GM18951 (cell line): ENCODE measurements around the gene RNF125.
"Not testable (repeated sequence)": the region's sequence is repeated elsewhere in the genome, so short reads cannot be mapped to it uniquely, and the experiment has no call there.

ENCODE experiments used
- POLR2A ChIP-seq: IDR thresholded peaks from 4 replicates; pipeline ENCODE4 v1.6.1; 2011; ENCODE audit warnings: mild to moderate bottlenecking; ENCODE audit not compliant: insufficient read length, insufficient read depth; ENCODE audit errors: extremely low read depth
- in situ Hi-C: fragments of 300-500 bp; cut with MboI; formaldehyde crosslinking; loops from one replicate; pipeline ENCODE4 v1.12.0; 2022; ENCODE audit warnings: low sequenced_read_pairs, mixed read lengths, inconsistent platforms; ENCODE audit not compliant: unreplicated experiment

Gene RNF125

GRCh38 chr18:32048507-32049091, 30.0 kb downstream of the RNF125 start:
- TF ChIP-seq POLR2A, result no peak
- in situ Hi-C loops, result no loop called here

DNA sequence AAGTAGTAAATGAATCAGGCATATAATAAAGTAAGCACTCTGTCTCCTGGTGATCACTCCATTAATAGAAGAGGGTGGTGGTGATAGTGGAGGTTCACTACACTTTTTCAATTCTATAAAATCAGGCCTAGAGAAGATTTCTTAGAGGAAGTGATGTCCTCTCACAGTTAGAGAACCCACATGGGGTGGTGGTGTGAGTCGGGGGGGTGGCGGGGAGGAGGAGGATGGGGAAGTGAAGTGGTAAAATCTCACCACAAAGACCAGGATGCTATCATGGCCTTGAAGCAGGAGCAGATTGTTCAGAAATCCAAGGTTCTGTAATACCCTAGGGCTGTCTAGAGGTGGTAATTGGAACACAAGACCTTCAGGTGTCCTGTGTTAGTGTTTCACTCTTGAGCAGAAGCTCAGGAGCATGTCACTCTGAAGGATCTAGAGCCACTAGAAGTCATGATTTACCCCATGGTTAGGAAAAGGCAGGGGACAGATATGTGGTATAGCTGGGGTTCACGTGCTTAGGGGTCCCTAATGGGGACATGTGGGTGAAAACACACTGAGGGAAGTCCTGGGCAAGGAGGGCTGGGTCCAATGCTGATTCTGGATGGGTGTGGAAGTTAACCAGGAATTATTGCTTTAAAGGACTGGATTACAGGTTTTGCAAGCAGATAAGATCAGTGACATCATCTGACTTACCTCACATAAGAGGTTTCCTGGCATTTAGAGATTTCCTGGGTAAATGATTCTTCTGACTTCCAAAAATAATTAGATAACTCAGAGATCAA, 31.0 kb downstream of the RNF125 start:
- no peak for TF ChIP-seq POLR2A
- in situ Hi-C loops, result no loop called here

- TF ChIP-seq POLR2A, result no peak
- in situ Hi-C loops, result no loop called here
Observed at GRCh38 chr18:32056613-32057358, 38.2 kb downstream of the RNF125 start.

- in situ Hi-C loops, result no loop called here
- no peak for TF ChIP-seq POLR2A
Observed at GRCh38 chr18:32057624-32058165, 39.1 kb downstream of the RNF125 start.

GRCh38 chr18:32060026-32060425, 41.4 kb downstream of the RNF125 start:
- TF ChIP-seq POLR2A, result no peak
- in situ Hi-C loops, result no loop called here

DNA sequence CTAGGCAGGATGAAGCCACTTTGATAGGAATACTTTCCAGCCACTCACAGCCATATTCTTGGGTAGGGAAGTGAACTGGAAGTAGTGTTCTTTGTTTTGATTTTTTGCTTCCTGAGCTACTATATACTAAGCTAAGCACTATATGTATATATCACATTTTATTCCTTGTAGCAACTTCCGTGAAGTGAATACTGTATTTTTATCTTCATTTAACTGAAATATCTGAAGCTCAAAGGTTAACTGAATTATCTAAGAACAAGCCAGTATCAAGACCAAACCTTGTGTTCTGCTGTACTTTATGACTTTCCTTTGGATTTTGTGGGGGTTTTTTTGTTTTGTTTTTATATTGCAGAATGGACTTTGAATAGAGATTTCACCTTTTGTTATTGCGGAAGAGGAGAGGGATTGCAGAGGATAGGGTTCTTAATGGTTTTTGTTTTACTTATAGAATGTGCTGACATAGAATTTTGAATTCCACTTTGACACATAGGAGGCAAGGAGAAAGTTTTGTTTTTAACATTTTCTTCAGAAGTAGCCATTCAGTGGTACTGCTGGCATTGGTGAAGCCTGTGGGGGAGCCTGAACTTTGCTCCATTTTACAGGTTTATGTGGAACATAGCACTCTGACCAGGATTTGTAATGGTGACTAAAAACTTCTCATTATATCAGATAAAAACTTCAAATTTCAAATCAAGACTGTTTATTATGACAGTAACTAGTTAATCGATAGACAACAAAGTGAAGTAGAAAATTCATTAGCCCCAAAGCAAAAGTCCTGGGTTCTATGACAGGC, 48.9 kb downstream of the RNF125 start:
- in situ Hi-C loops, result no loop called here
- no peak for TF ChIP-seq POLR2A

- no peak for TF ChIP-seq POLR2A
- in situ Hi-C loops, result no loop called here
Observed at GRCh38 chr18:32072321-32072720, 53.7 kb downstream of the RNF125 start.

- TF ChIP-seq POLR2A, result no peak
- in situ Hi-C loops, result no loop called here
Observed at GRCh38 chr18:32074206-32074605, 55.6 kb downstream of the RNF125 start.

DNA sequence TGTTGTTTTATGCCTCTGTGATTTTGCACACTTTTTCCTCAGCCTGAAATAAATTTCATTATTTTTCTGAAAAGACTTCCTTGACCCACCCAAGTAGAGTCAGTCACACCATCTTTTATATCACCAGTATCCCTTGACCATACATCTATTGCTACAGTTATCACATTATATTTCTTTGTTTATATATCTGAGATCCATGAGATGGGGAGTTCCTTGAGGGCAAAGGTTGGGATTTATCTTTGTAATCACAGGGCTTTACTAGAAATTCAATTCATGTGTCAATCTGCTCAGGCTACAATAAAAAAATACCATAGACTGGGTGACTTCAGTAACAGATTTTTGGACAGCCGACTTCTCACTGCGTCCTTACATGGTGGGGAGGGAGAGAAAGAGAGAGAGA, 60.2 kb downstream of the RNF125 start:
- TF ChIP-seq POLR2A, result no peak
- in situ Hi-C loops, result no loop called here

DNA sequence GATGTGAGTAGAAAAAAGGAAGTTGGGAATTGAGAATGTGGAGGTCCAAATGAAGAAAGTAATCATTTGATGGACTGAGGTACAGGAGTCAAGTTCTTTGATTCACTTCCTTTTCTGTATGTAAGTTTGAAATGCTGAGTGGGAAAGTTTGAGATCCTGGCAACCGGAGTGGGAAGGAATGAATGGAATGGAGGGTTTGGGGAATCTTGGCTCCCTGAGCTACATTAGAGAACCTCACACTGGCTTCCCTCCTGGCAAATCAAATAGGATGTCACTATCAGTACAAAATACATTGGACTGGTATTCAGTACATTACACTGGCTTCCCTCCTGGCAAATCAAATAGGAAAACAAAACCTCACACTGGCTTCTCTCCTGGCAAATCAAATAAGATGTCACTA, 63.3 kb downstream of the RNF125 start:
- in situ Hi-C loops, result no loop called here

GRCh38 chr18:32083781-32084180, 65.2 kb downstream of the RNF125 start:
- in situ Hi-C loops, result no loop called here
- no peak for TF ChIP-seq POLR2A

More for the DNA sequence above, 63.3 kb downstream of the RNF125 start:
- TF ChIP-seq POLR2A, result no peak

DNA sequence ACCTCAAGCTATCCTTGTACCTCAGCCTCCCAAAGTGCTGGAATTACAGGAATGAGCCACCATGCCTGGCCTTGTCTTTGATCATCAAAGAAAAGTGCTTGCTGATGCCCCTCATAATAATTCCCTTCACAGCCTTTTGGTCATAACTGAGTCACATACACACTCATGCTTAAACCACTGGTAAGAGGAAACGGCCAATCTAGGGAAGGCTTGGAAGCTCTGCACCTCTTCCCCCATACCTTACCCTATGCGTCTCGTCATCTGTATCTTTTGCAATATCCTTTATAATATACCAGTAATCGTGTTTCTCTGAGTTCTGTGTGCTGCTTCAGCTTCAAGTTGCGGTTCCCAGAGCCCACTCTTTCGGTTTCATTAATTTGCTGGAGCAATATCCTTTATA, 68.3 kb downstream of the RNF125 start:
- TF ChIP-seq POLR2A, result no peak

GRCh38 chr18:32090831-32091230, 72.2 kb downstream of the RNF125 start:
- in situ Hi-C loops, result not testable (repeated sequence)

More for the DNA sequence above, 68.3 kb downstream of the RNF125 start:
- in situ Hi-C loops, result no loop called here
